ENCODE data around the gene MCM7. TPM values are rescaled to one million over a fixed set of nuclear protein-coding genes. Genes with fewer than 3 reads are reported as not detected.
"Not testable (repeated sequence)": the region's sequence is repeated elsewhere in the genome, so short reads cannot be mapped to it uniquely, and the experiment has no call there.

Gene MCM7
- 100 to 1,000 TPM in 5 of 6 experiments, 10 to 100 TPM in 1; 70.9 to 139 (median 124) TPM for total RNA-seq (2021; fragmentation: NEBNext Ultra II Directional; extraction: Animal tissue kit (Norgen Biotek cat#: 25700))
- long read RNA-seq, transcript MCM7-201 (15 exons, 2,957 nt) = major isoform, 74 of 94 reads
- long read RNA-seq, partial matches to known transcripts = 13 of 94 reads
- long read RNA-seq, other reads (novel, unspliced or antisense) = 7 of 94 reads

GRCh38 chr7:100101016-100101862 lies at the start of gene MCM7, which contains the start of gene AP4M1:
Gene MCM7 (minus strand): TSS chr7:100101397. CDS start chr7:100101294, 103 bp downstream.
Gene AP4M1 (plus strand): TSS chr7:100101643. CDS start chr7:100101715, 72 bp downstream.
- peaks cover 47% of the 10 kb centered on the region for H3K36me3 Mint-ChIP-seq (ENCODE audit: low read depth)
- peak; percentile 99 for DNase-seq

GRCh38 chr7:100148559-100149328 lies 47.5 kb upstream of the MCM7 start, which contains the start of gene LAMTOR4:
Gene LAMTOR4 (plus strand): TSS chr7:100148918. CDS start chr7:100148973, 55 bp downstream.
- peaks cover 25% of the 10 kb centered on the region for H3K4me1 Mint-ChIP-seq (ENCODE audit: low read depth)

More at GRCh38 chr7:100101016-100101862, at the start of gene MCM7, which contains the start of gene AP4M1:
- Mint-ChIP-seq H3K9me3 (no peaks in the 10 kb centered on the region), H3K4me3 (peak within 1 kb of the TSS; percentile 90), H3K4me1 (ENCODE audit: low read depth) (peaks cover 45% of the 10 kb centered on the region), H3K27me3 (ENCODE audit: insufficient read depth) (peaks cover 2% of the 10 kb centered on the region), H3K27ac (peak within 1 kb of the TSS; percentile 91)
- TF ChIP-seq CTCF (IDR thresholded peaks at IDR 0.05) = 0 out of 2 replicates have a peak, but pooled peaks have one; percentile 3

GRCh38 chr7:100148225-100148558 lies 47.0 kb upstream of the MCM7 start:
- TF ChIP-seq CTCF (IDR thresholded peaks at IDR 0.05) = no peak
- peaks cover 6% of the 10 kb centered on the region; the same call in 1 of the 2 replicates for H3K27me3 Mint-ChIP-seq (ENCODE audit: insufficient read depth)
- peaks cover 13% of the 10 kb centered on the region; the same call in 1 of the 2 replicates for H3K36me3 Mint-ChIP-seq (ENCODE audit: low read depth)
- DNase-seq = no peak
- H3K4me1 Mint-ChIP-seq (ENCODE audit: low read depth) = peaks cover 22% of the 10 kb centered on the region
- peak overlapping the region; percentile 86 for H3K27ac Mint-ChIP-seq
- no peaks in the 10 kb centered on the region for H3K9me3 Mint-ChIP-seq
- peak overlapping the region; percentile 96 for H3K4me3 Mint-ChIP-seq

More at GRCh38 chr7:100148559-100149328, 47.5 kb upstream of the MCM7 start, which contains the start of gene LAMTOR4:
- peak; percentile 99 for DNase-seq
- Mint-ChIP-seq H3K9me3 (no peaks in the 10 kb centered on the region), H3K4me3 (peak within 1 kb of the TSS; percentile 96), H3K27ac (peak within 1 kb of the TSS; percentile 86), H3K27me3 (ENCODE audit: insufficient read depth) (peaks cover 6% of the 10 kb centered on the region), H3K36me3 (ENCODE audit: low read depth) (peaks cover 19% of the 10 kb centered on the region; the same call in 1 of the 2 replicates)
- no peak for TF ChIP-seq CTCF (IDR thresholded peaks at IDR 0.05)

- Mint-ChIP-seq H3K9me3 (no peaks in the 10 kb centered on the region), H3K27me3 (ENCODE audit: insufficient read depth) (peaks cover 8% of the 10 kb centered on the region; the same call in 1 of the 2 replicates), H3K36me3 (ENCODE audit: low read depth) (peaks cover 7% of the 10 kb centered on the region; the same call in 1 of the 2 replicates), H3K27ac (no peak overlapping the region), H3K4me1 (ENCODE audit: low read depth) (peaks cover 16% of the 10 kb centered on the region), H3K4me3 (no peak overlapping the region)
- no peak for DNase-seq
- TF ChIP-seq CTCF (IDR thresholded peaks at IDR 0.05) = no peak
Observed at GRCh38 chr7:100147278-100147677, 46.1 kb upstream of the MCM7 start.

- H3K4me1 Mint-ChIP-seq (ENCODE audit: low read depth) = peaks cover 19% of the 10 kb centered on the region
- H3K27me3 Mint-ChIP-seq (ENCODE audit: insufficient read depth); H3K27ac Mint-ChIP-seq; DNase-seq; H3K9me3 Mint-ChIP-seq; H3K36me3 Mint-ChIP-seq (ENCODE audit: low read depth); H3K4me3 Mint-ChIP-seq: not testable (repeated sequence)
Observed at GRCh38 chr7:100146350-100146749, 45.2 kb upstream of the MCM7 start.
